ENCODE results near the gene ERMARD. TPM values are rescaled to one million over a fixed set of nuclear protein-coding genes. Genes with fewer than 3 reads are reported as not detected.

Gene ERMARD
- total RNA-seq, 6 experiments from 2014 or later: 11.1 to 24.4 (median 15.2) TPM

- no peak for TF ChIP-seq CTCF (IDR thresholded peaks at IDR 0.05)
- no peak for TF ChIP-seq POLR2A (IDR thresholded peaks at IDR 0.05)
- no peak for ATAC-seq
- intact Hi-C loops (cut with DNase I): loop anchor here in 1 of 2 donors (10.0 kb wide), 1 partner anchor 730 kb away; no protein-coding TSS in a partner anchor
- DNase-seq: no peak
- H3K4me3 ChIP-seq: no peak overlapping the region
- no peaks in the 10 kb centered on the region for H3K27me3 ChIP-seq
- H3K4me1 ChIP-seq: peaks cover 0 to 21% (median 9%) of the 10 kb centered on the region in 4 donors
- WGBS (ENCODE audit: insufficient coverage, low coverage, low lambda C conversion rate, missing lambda C conversion rate): 63% methylated on average over 1 of the region's 2 CpGs
- H3K27ac ChIP-seq: no peak overlapping the region
- no peaks in the 10 kb centered on the region for H3K9me3 ChIP-seq
- no peaks in the 10 kb centered on the region for H3K36me3 ChIP-seq
These were observed 43.8 kb downstream of the ERMARD start for GRCh38 chr6:169795196-169795595.

- Histone ChIP-seq H3K27me3 (no peaks in the 10 kb centered on the region), H3K27ac (no peak overlapping the region), H3K36me3 (no peaks in the 10 kb centered on the region), H3K9me3 (no peaks in the 10 kb centered on the region), H3K4me3 (no peak overlapping the region), H3K4me1 (peaks cover 0 to 29% (median 12%) of the 10 kb centered on the region in 4 donors)
- TF ChIP-seq CTCF (IDR thresholded peaks at IDR 0.05) (no peak), POLR2A (IDR thresholded peaks at IDR 0.05) (no peak)
- ATAC-seq (no peak), DNase-seq (peak in 1 of 3 donors; percentile 10)
- intact Hi-C loops (cut with DNase I): loop anchor here in 1 of 2 donors (10.0 kb wide), 1 partner anchor 726 kb away; no protein-coding TSS in a partner anchor
- WGBS (ENCODE audit: insufficient coverage, low coverage, low lambda C conversion rate, missing lambda C conversion rate): 85% methylated on average over 10 of the region's 10 CpGs
These were observed 47.5 kb downstream of the ERMARD start for GRCh38 chr6:169798764-169799473.

- WGBS (ENCODE audit: insufficient coverage, low coverage, low lambda C conversion rate, missing lambda C conversion rate): 40% methylated on average over 5 of the region's 7 CpGs
- intact Hi-C loops (cut with DNase I): loop anchor here in 1 of 2 donors (10.0 kb wide), 1 partner anchor 725 kb away; no protein-coding TSS in a partner anchor
- no peak overlapping the region for H3K4me3 ChIP-seq
- H3K27me3 ChIP-seq: no peaks in the 10 kb centered on the region
- no peaks in the 10 kb centered on the region for H3K9me3 ChIP-seq
- peak overlapping the region in 1 of 3 donors; percentile 62 for H3K27ac ChIP-seq
- peaks cover 0 to 29% (median 12%) of the 10 kb centered on the region in 4 donors for H3K4me1 ChIP-seq
- no peak for TF ChIP-seq CTCF (IDR thresholded peaks at IDR 0.05)
- no peak for TF ChIP-seq POLR2A (IDR thresholded peaks at IDR 0.05)
- ATAC-seq: peak in 3 of 4 donors; percentile 29 to 38 (median 36)
- H3K36me3 ChIP-seq: no peaks in the 10 kb centered on the region
- DNase-seq: peak in 1 of 3 donors; percentile 25
These were observed 48.1 kb downstream of the ERMARD start for GRCh38 chr6:169799474-169799926.

- peak overlapping the region in 1 of 3 donors; percentile 62 for H3K27ac ChIP-seq
- intact Hi-C loops (cut with DNase I): no loop called here
- no peaks in the 10 kb centered on the region for H3K9me3 ChIP-seq
- no peak overlapping the region for H3K4me3 ChIP-seq
- peak; percentile 59 to 80 (median 78) for ATAC-seq
- WGBS (ENCODE audit: insufficient coverage, low coverage, low lambda C conversion rate, missing lambda C conversion rate): 46% methylated on average over 7 of the region's 9 CpGs
- DNase-seq: peak; percentile 49 to 73 (median 71)
- peaks cover 0 to 29% (median 12%) of the 10 kb centered on the region in 4 donors for H3K4me1 ChIP-seq
- TF ChIP-seq POLR2A (IDR thresholded peaks at IDR 0.05) (no peak), CTCF (IDR thresholded peaks at IDR 0.05) (no peak)
- no peaks in the 10 kb centered on the region for H3K27me3 ChIP-seq
- H3K36me3 ChIP-seq: no peaks in the 10 kb centered on the region
These were observed 48.8 kb downstream of the ERMARD start for GRCh38 chr6:169800116-169800667.

Data from right lobe of liver (tissue), 6 donors.